RCC 7860 (cell line): ENCODE measurements around the gene SELENOP.

Experiments
- DNase-seq: peaks from one replicate; pipeline ENCODE4 v3.0.0-alpha.2; 2015; ENCODE audit warnings: low spot score
- FAIRE-seq: peaks from 2 replicates; lab custom pipeline; 2012; peaks lifted over from hg19 to GRCh38; lab: Jason Lieb, UNC

Gene SELENOP

GRCh38 chr5:42799241-42799608 is 12.5 kb downstream of the SELENOP start:
- DNase-seq (no peak), FAIRE-seq (no peak)

GRCh38 chr5:42798284-42799240 is 13.1 kb downstream of the SELENOP start:
- no peak for FAIRE-seq
- no peak for DNase-seq

GRCh38 chr5:42791151-42791550 is 20.5 kb downstream of the SELENOP start:
- DNase-seq (no peak), FAIRE-seq (no peak)

- DNase-seq (no peak), FAIRE-seq (no peak)
These were observed 23.8 kb downstream of the SELENOP start for GRCh38 chr5:42787845-42788244.

- FAIRE-seq (no peak), DNase-seq (no peak)
These were observed 24.6 kb downstream of the SELENOP start for GRCh38 chr5:42787073-42787472.

- FAIRE-seq (no peak), DNase-seq (no peak)
These were observed 25.9 kb downstream of the SELENOP start for GRCh38 chr5:42785756-42786155.

- FAIRE-seq: no peak
- DNase-seq: no peak
These were observed 27.6 kb downstream of the SELENOP start for GRCh38 chr5:42784132-42784531.

GRCh38 chr5:42781584-42781983 is 30.1 kb downstream of the SELENOP start:
- DNase-seq: no peak
- FAIRE-seq: no peak

GRCh38 chr5:42779083-42779482 is 32.6 kb downstream of the SELENOP start:
- FAIRE-seq (no peak), DNase-seq (no peak)

GRCh38 chr5:42772265-42772993 is 39.3 kb downstream of the SELENOP start:
- no peak for FAIRE-seq
- no peak for DNase-seq

- FAIRE-seq (no peak), DNase-seq (no peak)
These were observed 41.7 kb downstream of the SELENOP start for GRCh38 chr5:42770003-42770402.

- DNase-seq: no peak
- no peak for FAIRE-seq
These were observed 43.6 kb downstream of the SELENOP start for GRCh38 chr5:42768106-42768504.

GRCh38 chr5:42767491-42768105 is 44.1 kb downstream of the SELENOP start:
- FAIRE-seq (peak; percentile 84), DNase-seq (peak; percentile 39)

GRCh38 chr5:42761791-42762190 is 49.9 kb downstream of the SELENOP start:
- DNase-seq: no peak
- no peak for FAIRE-seq

- no peak for FAIRE-seq
- no peak for DNase-seq
These were observed 51.3 kb downstream of the SELENOP start for GRCh38 chr5:42760426-42760825.

GRCh38 chr5:42759456-42759855 is 52.2 kb downstream of the SELENOP start:
- FAIRE-seq (peak; percentile 62), DNase-seq (peak; percentile 48)

- FAIRE-seq: no peak
- peak; percentile 73 for DNase-seq
These were observed 54.8 kb downstream of the SELENOP start, which contains the start of gene CCDC152 for GRCh38 chr5:42756606-42757601. TSS of gene CCDC152 (plus strand) at chr5:42756818. CDS start at chr5:42759122, 2,304 bp downstream.

GRCh38 chr5:42753099-42753498 is 58.6 kb downstream of the SELENOP start:
- no peak for DNase-seq

GRCh38 chr5:42751044-42751443 is 60.6 kb downstream of the SELENOP start:
- DNase-seq (no peak), FAIRE-seq (no peak)

More at GRCh38 chr5:42753099-42753498, 58.6 kb downstream of the SELENOP start:
- no peak for FAIRE-seq

- FAIRE-seq (no peak), DNase-seq (no peak)
These were observed 61.2 kb downstream of the SELENOP start for GRCh38 chr5:42750507-42750906.
